GM21529 (cell line): ENCODE measurements around the gene DNAAF2.
"Not testable (repeated sequence)": the region's sequence is repeated elsewhere in the genome, so short reads cannot be mapped to it uniquely, and the experiment has no call there.

Experiments
- ATAC-seq: cut with Tn5 transposase; IDR thresholded peaks from one replicate; pipeline ENCODE4 v1.9.1; 2021; ENCODE audit not compliant: unreplicated experiment

The DNAAF2 gene

GRCh38 chr14:49585803-49586672 lies 49.0 kb downstream of the DNAAF2 start, which contains the start of gene RPS29:
RPS29 (minus strand) TSS chr14:49586380; CDS start chr14:49586346, 34 bp downstream.
- ATAC-seq: peak; percentile 88

GRCh38 chr14:49584981-49585640 lies 49.9 kb downstream of the DNAAF2 start:
- not testable (repeated sequence) for ATAC-seq

GRCh38 chr14:49584058-49584457 lies 51.0 kb downstream of the DNAAF2 start:
- ATAC-seq: no peak

- ATAC-seq: no peak
Measured at GRCh38 chr14:49583629-49584028, 51.4 kb downstream of the DNAAF2 start.

- no peak for ATAC-seq
Measured at GRCh38 chr14:49582113-49582977, 52.7 kb downstream of the DNAAF2 start.

- ATAC-seq: no peak
Measured at GRCh38 chr14:49581209-49582112, 53.6 kb downstream of the DNAAF2 start.

GRCh38 chr14:49579841-49580240 lies 55.2 kb downstream of the DNAAF2 start:
- no peak for ATAC-seq

- no peak for ATAC-seq
Measured at GRCh38 chr14:49578141-49578540, 56.9 kb downstream of the DNAAF2 start.
